WTC11 (cell line): ENCODE data around the gene OVAAL. TPM values are rescaled to one million over a fixed set of nuclear protein-coding genes. Genes with fewer than 3 reads are reported as not detected.

ENCODE experiments used
- ATAC-seq: fragments of 200-7000 bp; cut with Tn5 transposase; 2 replicates; pipeline ENCODE4 v1.10.0; 2021; ENCODE audit warnings: mild to moderate bottlenecking, moderate library complexity
- CTCF ChIA-PET: fragments of 300-600 bp; sonication (Branson Sonifier 250); formaldehyde crosslinking; loops from one replicate; lab custom pipeline; 2021; ENCODE audit warnings: antibody characterized with exemption; lab: Charles Lee
- POLR2A ChIA-PET: fragments of 350-600 bp; sonication (Branson Sonifier 250); formaldehyde crosslinking; loops from one replicate; lab custom pipeline; 2021; ENCODE audit warnings: antibody characterized with exemption; lab: Charles Lee
- DNase-seq: peaks from one replicate; pipeline ENCODE4 v3.0.0; 2021; ENCODE audit warnings: low spot score
- H3K27ac Mint-ChIP-seq: 2 replicates; pipeline ENCODE4 v1.8.0; 2021; ENCODE audit warnings: mixed read lengths
- H3K27me3 Mint-ChIP-seq: 2 replicates; pipeline ENCODE4 v1.8.0; 2021; ENCODE audit warnings: low read depth, mild to moderate bottlenecking, moderate library complexity, mixed read lengths
- H3K36me3 Mint-ChIP-seq: 2 replicates; pipeline ENCODE4 v1.8.0; 2021; ENCODE audit warnings: mixed read lengths
- H3K4me1 Mint-ChIP-seq: 2 replicates; pipeline ENCODE4 v1.8.0; 2022; ENCODE audit warnings: mixed read lengths
- H3K4me3 Mint-ChIP-seq: 2 replicates; pipeline ENCODE4 v1.8.0; 2021; ENCODE audit warnings: mild to moderate bottlenecking, moderate library complexity, mixed read lengths
- H3K9me3 Mint-ChIP-seq: 2 replicates; pipeline ENCODE4 v1.8.0; 2021; ENCODE audit warnings: mixed read lengths
- CREB1 ChIP-seq: sonication (generic); formaldehyde crosslinking; IDR thresholded peaks from 2 replicates; pipeline ENCODE4 v1.8.0; 2023; ENCODE audit warnings: mild to moderate bottlenecking, missing genetic modification reagents
- CTCF ChIP-seq: fragments of 200-600 bp; IDR thresholded peaks from 2 replicates; pipeline ENCODE4 v1.8.0; 2022; ENCODE audit warnings: antibody characterized with exemption
- E2F5 ChIP-seq: sonication (generic); formaldehyde crosslinking; IDR thresholded peaks from 2 replicates; pipeline ENCODE4 v1.8.1; 2022; ENCODE audit warnings: mild to moderate bottlenecking, moderate library complexity, missing genetic modification reagents
- GABPB1 ChIP-seq: sonication (generic); formaldehyde crosslinking; IDR thresholded peaks from 2 replicates; pipeline ENCODE4 v1.8.1; 2023; ENCODE audit warnings: mild to moderate bottlenecking, missing genetic modification reagents
- IRF1 ChIP-seq: sonication (generic); formaldehyde crosslinking; IDR thresholded peaks from 2 replicates; pipeline ENCODE4 v1.8.0; 2023; ENCODE audit warnings: missing genetic modification reagents
- MYBL2 ChIP-seq: sonication (generic); formaldehyde crosslinking; IDR thresholded peaks from 2 replicates; pipeline ENCODE4 v1.8.1; 2023; ENCODE audit warnings: mild to moderate bottlenecking, moderate library complexity, missing genetic modification reagents
- NFE2L1 ChIP-seq: sonication (generic); formaldehyde crosslinking; IDR thresholded peaks from 2 replicates; pipeline ENCODE4 v1.8.1; 2023; ENCODE audit warnings: missing genetic modification reagents
- NR2C2 ChIP-seq: sonication (generic); formaldehyde crosslinking; IDR thresholded peaks from 2 replicates; pipeline ENCODE4 v1.8.0; 2022; ENCODE audit warnings: mild to moderate bottlenecking, missing genetic modification reagents
- PRDM15 ChIP-seq: sonication (generic); formaldehyde crosslinking; IDR thresholded peaks from 2 replicates; pipeline ENCODE4 v1.8.0; 2022; ENCODE audit warnings: missing genetic modification reagents
- PREB ChIP-seq: sonication (generic); formaldehyde crosslinking; IDR thresholded peaks from 2 replicates; pipeline ENCODE4 v1.8.1; 2022; ENCODE audit warnings: mild to moderate bottlenecking, missing genetic modification reagents, moderate library complexity, borderline replicate concordance
- SMAD3 ChIP-seq: sonication (generic); formaldehyde crosslinking; IDR thresholded peaks from 2 replicates; pipeline ENCODE4 v1.8.0; 2022; ENCODE audit warnings: missing genetic modification reagents, mild to moderate bottlenecking, borderline replicate concordance
- SP1 ChIP-seq: sonication (generic); formaldehyde crosslinking; conservative IDR thresholded peaks from 2 replicates; pipeline ENCODE4 v1.8.1; 2022; ENCODE audit warnings: missing genetic modification reagents
- TCF7 ChIP-seq: sonication (generic); formaldehyde crosslinking; IDR thresholded peaks from 2 replicates; pipeline ENCODE4 v1.8.0; 2022; ENCODE audit warnings: mild to moderate bottlenecking, low read depth, missing genetic modification reagents, moderate library complexity
- ZNF512 ChIP-seq: sonication (generic); formaldehyde crosslinking; IDR thresholded peaks from 2 replicates; pipeline ENCODE4 v1.8.1; 2022; ENCODE audit warnings: missing genetic modification reagents, borderline replicate concordance
- total RNA-seq: library from RNA; stranded (reverse); gene quantifications from 3 replicates; pipeline ENCODE4 v1.2.3, GENCODE V29; 2021

Gene OVAAL
- total RNA-seq, 1 experiment from 2014 or later = not detected

GRCh38 chr1:180595966-180596365, 37.2 kb downstream of the OVAAL start:
- Mint-ChIP-seq H3K4me3 (no peak overlapping the region), H3K27me3 (no peaks in the 10 kb centered on the region), H3K36me3 (no peaks in the 10 kb centered on the region), H3K4me1 (no peaks in the 10 kb centered on the region), H3K27ac (no peak overlapping the region), H3K9me3 (no peaks in the 10 kb centered on the region)
- TF ChIP-seq SMAD3 (CRISPR knock-in tag) = no peak
- TF ChIP-seq PREB (CRISPR knock-in tag) = no peak
- no peak for TF ChIP-seq NR2C2
- no peak for TF ChIP-seq CREB1 (CRISPR knock-in tag)
- TF ChIP-seq E2F5 (CRISPR knock-in tag) = no peak
- TF ChIP-seq ZNF512 = no peak
- TF ChIP-seq IRF1 (CRISPR knock-in tag) = no peak
- CTCF ChIA-PET = interaction anchor here (0.5 kb wide), 1 partner anchor 540 kb away, joined by 3 read pairs; no protein-coding TSS in a partner anchor
- DNase-seq (no peak), ATAC-seq (no peak)
- POLR2A ChIA-PET = no interaction called here

GRCh38 chr1:180597520-180597919, 38.8 kb downstream of the OVAAL start:
- ATAC-seq (no peak), DNase-seq (no peak)
- H3K27me3 Mint-ChIP-seq = no peaks in the 10 kb centered on the region
- no peak overlapping the region for H3K27ac Mint-ChIP-seq
- TF ChIP-seq NFE2L1 (CRISPR knock-in tag) = no peak
- no peak for TF ChIP-seq SP1 (CRISPR knock-in tag)
- no peak for TF ChIP-seq TCF7 (CRISPR knock-in tag)
- TF ChIP-seq MYBL2 = no peak
- TF ChIP-seq CTCF = no peak
- no peaks in the 10 kb centered on the region for H3K9me3 Mint-ChIP-seq
- no peak overlapping the region for H3K4me3 Mint-ChIP-seq
- POLR2A ChIA-PET = no interaction called here
- CTCF ChIA-PET = no interaction called here
- no peaks in the 10 kb centered on the region for H3K4me1 Mint-ChIP-seq
- no peaks in the 10 kb centered on the region for H3K36me3 Mint-ChIP-seq

GRCh38 chr1:180598333-180598974, 39.7 kb downstream of the OVAAL start:
- ATAC-seq (no peak), DNase-seq (no peak)
- no peaks in the 10 kb centered on the region for H3K36me3 Mint-ChIP-seq
- H3K27ac Mint-ChIP-seq = no peak overlapping the region
- H3K4me3 Mint-ChIP-seq = no peak overlapping the region
- CTCF ChIA-PET = interaction anchor here (0.7 kb wide), 2 partner anchors 25 to 564 kb away, joined by 3 read pairs; no protein-coding TSS in a partner anchor
- TF ChIP-seq GABPB1 (0 out of 2 replicates have a peak, but pooled peaks have one; percentile 13), PRDM15 (CRISPR knock-in tag) (no peak), MYBL2 (no peak)
- no peaks in the 10 kb centered on the region for H3K27me3 Mint-ChIP-seq
- POLR2A ChIA-PET = no interaction called here
- no peaks in the 10 kb centered on the region for H3K9me3 Mint-ChIP-seq
- no peaks in the 10 kb centered on the region for H3K4me1 Mint-ChIP-seq
